Measurements from ENCODE around the gene SARDH. TPM values are rescaled to one million over a fixed set of nuclear protein-coding genes. Genes with fewer than 3 reads are reported as not detected.

SARDH gene
- total RNA-seq, 1 donor from 2014 or later = 1.8 TPM

DNA sequence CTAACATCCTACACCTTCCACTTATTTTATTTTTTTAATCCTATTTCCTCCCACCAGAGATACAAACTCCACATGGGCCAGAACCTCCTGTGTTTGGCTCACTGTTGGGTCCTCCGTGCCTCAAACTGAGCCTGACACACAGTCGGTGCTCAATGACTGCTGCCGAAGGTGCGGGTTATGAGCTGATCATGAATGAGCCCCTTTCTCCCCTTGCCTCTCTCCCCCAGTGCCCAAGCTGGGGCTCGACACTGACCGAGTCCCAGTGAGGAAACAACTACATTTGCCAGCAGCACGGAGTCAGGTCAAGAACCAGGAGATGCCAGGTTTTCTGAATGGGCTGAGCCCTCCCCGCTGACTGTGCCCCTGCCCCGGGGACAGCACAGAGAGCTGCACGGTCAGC lies 45.0 kb downstream of the SARDH start:
- Histone ChIP-seq H3K4me3 (ENCODE audit: low read depth, low read length) (no peak overlapping the region), H3K27me3 (ENCODE audit: control insufficient read depth, insufficient read depth, low read length) (peaks cover 12% of the 10 kb centered on the region), H3K36me3 (ENCODE audit: control insufficient read depth, insufficient read depth, low read length) (no peaks in the 10 kb centered on the region)
- TF ChIP-seq, protein P1, sequence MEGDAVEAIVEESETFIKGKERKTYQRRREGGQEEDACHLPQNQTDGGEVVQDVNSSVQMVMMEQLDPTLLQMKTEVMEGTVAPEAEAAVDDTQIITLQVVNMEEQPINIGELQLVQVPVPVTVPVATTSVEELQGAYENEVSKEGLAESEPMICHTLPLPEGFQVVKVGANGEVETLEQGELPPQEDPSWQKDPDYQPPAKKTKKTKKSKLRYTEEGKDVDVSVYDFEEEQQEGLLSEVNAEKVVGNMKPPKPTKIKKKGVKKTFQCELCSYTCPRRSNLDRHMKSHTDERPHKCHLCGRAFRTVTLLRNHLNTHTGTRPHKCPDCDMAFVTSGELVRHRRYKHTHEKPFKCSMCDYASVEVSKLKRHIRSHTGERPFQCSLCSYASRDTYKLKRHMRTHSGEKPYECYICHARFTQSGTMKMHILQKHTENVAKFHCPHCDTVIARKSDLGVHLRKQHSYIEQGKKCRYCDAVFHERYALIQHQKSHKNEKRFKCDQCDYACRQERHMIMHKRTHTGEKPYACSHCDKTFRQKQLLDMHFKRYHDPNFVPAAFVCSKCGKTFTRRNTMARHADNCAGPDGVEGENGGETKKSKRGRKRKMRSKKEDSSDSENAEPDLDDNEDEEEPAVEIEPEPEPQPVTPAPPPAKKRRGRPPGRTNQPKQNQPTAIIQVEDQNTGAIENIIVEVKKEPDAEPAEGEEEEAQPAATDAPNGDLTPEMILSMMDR (IDR thresholded peaks at IDR 0.05; ENCODE audit: insufficient read depth, low read length, poor library complexity, severe bottlenecking) = no peak
- DNase-seq (ENCODE audit: low read depth) = no peak

DNA sequence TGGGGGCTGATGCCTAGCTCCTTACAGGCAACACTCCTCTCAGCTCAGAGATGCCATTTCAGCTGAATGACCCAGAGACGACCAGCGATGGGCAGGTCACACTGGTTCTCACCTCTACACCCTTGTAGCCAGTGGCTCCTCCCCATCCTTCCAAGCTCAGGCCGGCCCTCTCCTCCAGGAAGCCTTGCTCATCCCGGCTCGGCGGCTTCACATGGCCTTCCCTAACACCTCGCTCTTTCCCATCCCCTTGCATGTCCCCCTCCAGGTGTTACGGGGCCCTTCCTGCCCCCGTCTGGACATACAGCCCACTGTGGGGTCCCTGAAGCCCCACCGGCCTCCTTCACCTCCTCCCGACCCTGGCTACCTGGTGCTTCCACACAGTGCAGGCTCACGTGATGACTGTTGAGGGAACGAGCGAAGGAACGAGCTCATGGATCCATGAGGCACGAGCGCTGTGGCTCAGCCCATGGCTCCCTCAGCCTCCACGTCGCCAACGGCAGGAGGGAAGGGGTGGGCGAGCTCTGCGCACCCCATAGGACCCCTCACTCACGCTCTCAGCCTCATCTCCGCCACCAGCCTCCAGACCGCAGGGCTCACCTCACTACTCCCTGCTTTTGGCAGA lies 45.7 kb downstream of the SARDH start:
- TF ChIP-seq, protein P1 (IDR thresholded peaks at IDR 0.05; ENCODE audit: insufficient read depth, low read length, poor library complexity, severe bottlenecking) = no peak
- Histone ChIP-seq H3K4me3 (ENCODE audit: low read depth, low read length) (no peak overlapping the region), H3K36me3 (ENCODE audit: control insufficient read depth, insufficient read depth, low read length) (no peaks in the 10 kb centered on the region), H3K27me3 (ENCODE audit: control insufficient read depth, insufficient read depth, low read length) (peaks cover 12% of the 10 kb centered on the region)
- DNase-seq (ENCODE audit: low read depth) = no peak

DNA sequence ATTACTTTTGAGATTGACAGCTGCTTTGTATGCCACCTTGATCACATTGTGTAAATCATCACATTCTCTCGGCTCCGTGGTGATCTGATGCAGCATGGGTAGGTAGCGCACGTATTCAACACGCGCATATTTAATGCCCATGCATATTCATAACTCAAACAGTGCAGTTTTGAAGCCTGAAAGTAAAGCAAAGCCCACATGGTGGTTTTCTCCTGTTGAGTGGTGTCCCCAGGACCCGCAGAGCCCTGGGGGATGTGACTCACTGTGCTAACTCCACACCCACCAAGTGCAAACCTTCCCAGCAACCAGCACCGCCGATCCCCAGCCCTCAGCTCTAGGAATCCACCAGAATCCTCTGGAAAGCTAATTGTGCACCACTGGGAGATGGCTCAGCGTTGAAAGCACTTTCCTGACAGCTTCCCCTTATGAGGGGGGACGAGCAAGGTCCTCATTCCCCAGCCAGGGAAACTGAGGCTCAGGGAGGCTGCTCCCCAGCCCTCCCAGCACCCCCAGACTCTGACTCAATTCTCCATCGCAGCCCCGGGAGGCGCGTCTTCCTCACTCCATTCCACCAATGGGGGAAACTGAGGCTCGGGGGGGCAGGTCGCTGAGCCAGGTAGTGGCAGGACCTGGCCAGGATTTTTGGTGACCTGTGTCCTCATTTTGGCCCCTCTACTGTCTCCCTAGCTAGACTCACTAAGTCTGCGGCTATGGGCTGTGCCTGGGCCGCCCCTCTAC lies 46.4 kb downstream of the SARDH start:
- TF ChIP-seq, protein P1 (IDR thresholded peaks at IDR 0.05; ENCODE audit: insufficient read depth, low read length, poor library complexity, severe bottlenecking) = no peak
- H3K4me3 ChIP-seq (ENCODE audit: low read depth, low read length) = no peak overlapping the region
- no peaks in the 10 kb centered on the region for H3K36me3 ChIP-seq (ENCODE audit: control insufficient read depth, insufficient read depth, low read length)
- no peak for DNase-seq (ENCODE audit: low read depth)
- H3K27me3 ChIP-seq (ENCODE audit: control insufficient read depth, insufficient read depth, low read length) = peaks cover 14% of the 10 kb centered on the region

- no peak overlapping the region for H3K4me3 ChIP-seq (ENCODE audit: low read depth, low read length)
- no peak for DNase-seq (ENCODE audit: low read depth)
- peaks cover 16% of the 10 kb centered on the region for H3K27me3 ChIP-seq (ENCODE audit: control insufficient read depth, insufficient read depth, low read length)
- no peaks in the 10 kb centered on the region for H3K36me3 ChIP-seq (ENCODE audit: control insufficient read depth, insufficient read depth, low read length)
- TF ChIP-seq, protein P1 (IDR thresholded peaks at IDR 0.05; ENCODE audit: insufficient read depth, low read length, poor library complexity, severe bottlenecking) = no peak
These were observed 47.0 kb downstream of the SARDH start for GRCh38 chr9:133691191-133691590.

DNA sequence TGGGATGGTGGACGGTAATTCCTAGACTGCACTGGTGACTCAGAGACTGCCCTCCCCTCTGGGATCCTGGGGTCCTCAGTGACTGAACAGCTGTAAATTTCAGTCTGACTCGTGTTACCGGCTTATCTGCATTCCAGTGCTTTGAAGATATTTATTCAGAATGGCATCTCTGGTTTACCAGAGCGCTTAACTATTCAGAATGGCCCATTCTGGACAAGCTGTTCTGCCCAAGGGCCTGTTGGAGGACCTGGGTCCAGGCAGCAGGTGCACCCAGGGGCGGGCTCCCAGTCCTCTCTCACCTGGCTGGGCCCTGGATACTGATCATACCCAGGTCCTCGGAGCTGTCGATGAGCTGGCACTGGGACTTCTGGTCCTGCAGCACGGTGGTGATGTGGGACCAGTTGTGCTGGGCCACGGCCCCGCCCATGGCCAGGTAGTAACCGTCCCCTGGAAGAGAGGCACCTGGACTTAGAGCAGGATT lies 48.0 kb downstream of the SARDH start:
- TF ChIP-seq, protein P1 (IDR thresholded peaks at IDR 0.05; ENCODE audit: insufficient read depth, low read length, poor library complexity, severe bottlenecking) = no peak
- DNase-seq (ENCODE audit: low read depth) = peak; percentile 23
- Histone ChIP-seq H3K36me3 (ENCODE audit: control insufficient read depth, insufficient read depth, low read length) (no peaks in the 10 kb centered on the region), H3K27me3 (ENCODE audit: control insufficient read depth, insufficient read depth, low read length) (peaks cover 12% of the 10 kb centered on the region), H3K4me3 (ENCODE audit: low read depth, low read length) (no peak overlapping the region)

All from kidney epithelial cell (primary cell).